ENCODE data around the gene CHST15.
A peak's percentile ranks its signal among the peaks of the same experiment; 100 is the strongest.

CHST15 gene

GRCh38 chr10:124065382-124066125, 27.8 kb downstream of the CHST15 start:
- Mint-ChIP-seq H3K9me3 (no peaks in the 10 kb centered on the region), H3K4me1 (peaks cover 38% of the 10 kb centered on the region), H3K27me3 (peaks cover 32% of the 10 kb centered on the region), H3K36me3 (no peaks in the 10 kb centered on the region), H3K27ac (no peak overlapping the region), H3K4me3 (no peak overlapping the region)
- CTCF ChIA-PET: interaction anchor here (1.1 kb wide), 2 partner anchors 70 to 71 kb away, joined by 3 to 4 read pairs; no protein-coding TSS in a partner anchor
- DNase-seq: no peak

- Mint-ChIP-seq H3K9me3 (no peaks in the 10 kb centered on the region), H3K27ac (peak overlapping the region; percentile 9), H3K4me1 (peaks cover 38% of the 10 kb centered on the region), H3K36me3 (no peaks in the 10 kb centered on the region), H3K27me3 (peaks cover 29% of the 10 kb centered on the region), H3K4me3 (peak overlapping the region; percentile 42)
- CTCF ChIA-PET: interaction anchor here (0.5 to 1.1 kb wide), 2 partner anchors 70 to 79 kb away, joined by 3 read pairs; no protein-coding TSS in a partner anchor
- DNase-seq: peak; percentile 30
Observed at GRCh38 chr10:124064676-124065075, 28.7 kb downstream of the CHST15 start.

GRCh38 chr10:124063750-124064603, 29.4 kb downstream of the CHST15 start:
- Mint-ChIP-seq H3K9me3 (no peaks in the 10 kb centered on the region), H3K27ac (peak overlapping the region; percentile 49), H3K4me3 (no peak overlapping the region), H3K4me1 (peaks cover 38% of the 10 kb centered on the region), H3K36me3 (no peaks in the 10 kb centered on the region), H3K27me3 (peaks cover 27% of the 10 kb centered on the region)
- CTCF ChIA-PET: interaction anchor here (0.5 to 1.1 kb wide), 2 partner anchors 70 to 78 kb away, joined by 3 read pairs; no protein-coding TSS in a partner anchor
- DNase-seq: no peak

- Mint-ChIP-seq H3K4me3 (no peak overlapping the region), H3K4me1 (peaks cover 38% of the 10 kb centered on the region), H3K9me3 (no peaks in the 10 kb centered on the region), H3K27me3 (peaks cover 25% of the 10 kb centered on the region), H3K36me3 (no peaks in the 10 kb centered on the region), H3K27ac (no peak overlapping the region)
- DNase-seq: no peak
- CTCF ChIA-PET: no interaction called here
Observed at GRCh38 chr10:124062390-124062789, 31.0 kb downstream of the CHST15 start.

GRCh38 chr10:124061030-124061429, 32.4 kb downstream of the CHST15 start:
- Mint-ChIP-seq H3K9me3 (no peaks in the 10 kb centered on the region), H3K27me3 (peaks cover 21% of the 10 kb centered on the region), H3K4me3 (no peak overlapping the region), H3K27ac (no peak overlapping the region), H3K4me1 (peaks cover 28% of the 10 kb centered on the region), H3K36me3 (no peaks in the 10 kb centered on the region)
- CTCF ChIA-PET: no interaction called here
- DNase-seq: no peak

GRCh38 chr10:124060148-124060720, 33.2 kb downstream of the CHST15 start:
- peaks cover 20% of the 10 kb centered on the region for H3K4me1 Mint-ChIP-seq
- H3K27ac Mint-ChIP-seq: no peak overlapping the region
- no peaks in the 10 kb centered on the region for H3K9me3 Mint-ChIP-seq
- H3K36me3 Mint-ChIP-seq: no peaks in the 10 kb centered on the region
- DNase-seq: no peak
- peaks cover 27% of the 10 kb centered on the region for H3K27me3 Mint-ChIP-seq
- no peak overlapping the region for H3K4me3 Mint-ChIP-seq
- CTCF ChIA-PET: no interaction called here

GRCh38 chr10:124059551-124059950, 33.8 kb downstream of the CHST15 start:
- Mint-ChIP-seq H3K36me3 (no peaks in the 10 kb centered on the region), H3K27me3 (peaks cover 30% of the 10 kb centered on the region), H3K4me1 (peaks cover 16% of the 10 kb centered on the region), H3K4me3 (no peak overlapping the region), H3K27ac (no peak overlapping the region), H3K9me3 (no peaks in the 10 kb centered on the region)
- DNase-seq: no peak
- CTCF ChIA-PET: no interaction called here

GRCh38 chr10:124058346-124059003, 34.9 kb downstream of the CHST15 start:
- no peak for DNase-seq
- CTCF ChIA-PET: no interaction called here
- no peaks in the 10 kb centered on the region for H3K36me3 Mint-ChIP-seq

GRCh38 chr10:124057601-124058000, 35.8 kb downstream of the CHST15 start:
- Mint-ChIP-seq H3K36me3 (no peaks in the 10 kb centered on the region), H3K27me3 (peaks cover 30% of the 10 kb centered on the region), H3K27ac (no peak overlapping the region), H3K9me3 (no peaks in the 10 kb centered on the region), H3K4me1 (no peaks in the 10 kb centered on the region), H3K4me3 (no peak overlapping the region)
- CTCF ChIA-PET: interaction anchor here (0.9 kb wide), 1 partner anchor 9 kb away, joined by 3 read pairs; no protein-coding TSS in a partner anchor
- DNase-seq: no peak

More at GRCh38 chr10:124058346-124059003, 34.9 kb downstream of the CHST15 start:
- Mint-ChIP-seq H3K9me3 (no peaks in the 10 kb centered on the region), H3K27me3 (peaks cover 26% of the 10 kb centered on the region), H3K4me1 (peaks cover 5% of the 10 kb centered on the region), H3K27ac (no peak overlapping the region), H3K4me3 (no peak overlapping the region)

GRCh38 chr10:124056337-124056980, 36.9 kb downstream of the CHST15 start:
- no peaks in the 10 kb centered on the region for H3K4me1 Mint-ChIP-seq
- H3K4me3 Mint-ChIP-seq: no peak overlapping the region
- DNase-seq: no peak
- H3K27me3 Mint-ChIP-seq: peaks cover 24% of the 10 kb centered on the region
- no peak overlapping the region for H3K27ac Mint-ChIP-seq
- no peaks in the 10 kb centered on the region for H3K36me3 Mint-ChIP-seq
- CTCF ChIA-PET: no interaction called here
- H3K9me3 Mint-ChIP-seq: no peaks in the 10 kb centered on the region

- CTCF ChIA-PET: interaction anchor here (1.2 kb wide), 1 partner anchor 9 kb away, joined by 3 read pairs; no protein-coding TSS in a partner anchor
- no peak overlapping the region for H3K27ac Mint-ChIP-seq
- no peaks in the 10 kb centered on the region for H3K9me3 Mint-ChIP-seq
- peaks cover 31% of the 10 kb centered on the region for H3K27me3 Mint-ChIP-seq
- no peak overlapping the region for H3K4me3 Mint-ChIP-seq
- H3K4me1 Mint-ChIP-seq: no peaks in the 10 kb centered on the region
- DNase-seq: no peak
- no peaks in the 10 kb centered on the region for H3K36me3 Mint-ChIP-seq
Observed at GRCh38 chr10:124053971-124054370, 39.4 kb downstream of the CHST15 start.

- Mint-ChIP-seq H3K36me3 (no peaks in the 10 kb centered on the region), H3K4me3 (no peak overlapping the region), H3K4me1 (no peaks in the 10 kb centered on the region), H3K27me3 (peaks cover 36% of the 10 kb centered on the region), H3K27ac (no peak overlapping the region), H3K9me3 (no peaks in the 10 kb centered on the region)
- DNase-seq: no peak
- CTCF ChIA-PET: no interaction called here
Observed at GRCh38 chr10:124052561-124052960, 40.8 kb downstream of the CHST15 start.
